Immature natural killer cell (primary cell): ENCODE data around the gene EXPH5. TPM values are rescaled to one million over a fixed set of nuclear protein-coding genes. Genes with fewer than 3 reads are reported as not detected.

Source experiments
- DNase-seq, 3 donors: peaks; one replicate each; pipeline ENCODE4 v3.0.0; 2022; ENCODE audit warnings: mixed read lengths in 1 of 3
- H3K27ac Mint-ChIP-seq, 6 donors: one replicate each; pipeline ENCODE4 v1.8.0; 2020; ENCODE audit warnings: mixed read lengths in 6 of 6, mild to moderate bottlenecking in 5 of 6, inconsistent platforms in 4 of 6, moderate library complexity in 3 of 6
- H3K27me3 Mint-ChIP-seq, 3 donors: one replicate each; pipeline ENCODE4 v1.8.0; 2020 to 2021; ENCODE audit warnings: low read depth in 3 of 3, mild to moderate bottlenecking in 3 of 3, mixed read lengths in 3 of 3, moderate library complexity in 3 of 3, inconsistent platforms in 1 of 3
- H3K36me3 Mint-ChIP-seq, 3 donors: one replicate each; pipeline ENCODE4 v1.8.0; 2020; ENCODE audit warnings: mixed read lengths in 3 of 3, inconsistent platforms in 2 of 3, mild to moderate bottlenecking in 2 of 3
- H3K4me1 Mint-ChIP-seq, 2 donors: one replicate each; pipeline ENCODE4 v1.8.0; 2020; ENCODE audit warnings: inconsistent platforms in 2 of 2, mild to moderate bottlenecking in 2 of 2, mixed read lengths in 2 of 2, moderate library complexity in 1 of 2
- H3K4me3 Mint-ChIP-seq, 5 donors: one replicate each; pipeline ENCODE4 v1.8.0; 2020; ENCODE audit warnings: mild to moderate bottlenecking in 5 of 5, mixed read lengths in 5 of 5, inconsistent platforms in 3 of 5, moderate library complexity in 3 of 5
- H3K9me3 Mint-ChIP-seq, 6 donors: one replicate each; pipeline ENCODE4 v1.8.0; 2020; ENCODE audit warnings: mild to moderate bottlenecking in 6 of 6, mixed read lengths in 6 of 6, inconsistent platforms in 4 of 6, moderate library complexity in 3 of 6
- polyA plus RNA-seq, 3 donors: library from polyadenylated mRNA; unstranded; fragments of 300-500 nt; fragmentation: Illumina TruSeq; gene quantifications; one replicate each; pipeline ENCODE4 v1.2.3, GENCODE V29; 2021

The EXPH5 gene
- polyA plus RNA-seq, 3 donors from 2014 or later: 1.0 to 2.6 (median 1.6) TPM

GRCh38 chr11:108501396-108501795, 92.2 kb downstream of the EXPH5 start:
- Mint-ChIP-seq H3K27me3 (peaks cover 5 to 10% (median 7%) of the 10 kb centered on the region in 3 donors), H3K4me3 (no peak overlapping the region), H3K36me3 (no peaks in the 10 kb centered on the region), H3K27ac (no peak overlapping the region), H3K4me1 (peaks cover 12 to 22% of the 10 kb centered on the region in 2 donors), H3K9me3 (no peaks in the 10 kb centered on the region)
- no peak for DNase-seq

DNA sequence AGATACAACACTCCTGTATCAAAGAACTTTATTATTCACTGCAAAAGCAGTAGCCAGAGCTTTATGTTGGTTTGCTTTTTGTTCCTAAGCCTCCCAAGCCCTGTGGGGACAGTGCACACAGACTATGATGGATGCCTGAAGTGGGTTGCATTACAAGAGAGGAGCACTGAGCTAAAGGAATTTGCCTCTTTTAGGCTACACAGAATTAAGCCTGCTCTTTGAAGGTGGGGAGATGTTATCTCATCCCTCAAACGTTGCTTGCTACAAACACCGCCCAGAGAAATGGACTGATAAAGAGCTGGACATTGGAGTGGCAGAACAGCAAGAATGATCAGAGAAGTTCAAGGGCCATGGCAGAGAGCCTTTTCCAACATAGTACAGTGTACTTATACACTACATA, 92.8 kb downstream of the EXPH5 start:
- Mint-ChIP-seq H3K27ac (peak overlapping the region in 1 of 6 donors; percentile 11), H3K36me3 (no peaks in the 10 kb centered on the region), H3K9me3 (no peaks in the 10 kb centered on the region), H3K27me3 (peaks cover 5 to 10% (median 7%) of the 10 kb centered on the region in 3 donors), H3K4me3 (peak overlapping the region in 2 of 5 donors; percentile 71 to 93), H3K4me1 (peaks cover 15 to 28% of the 10 kb centered on the region in 2 donors)
- no peak for DNase-seq

- Mint-ChIP-seq H3K4me1 (peaks cover 15 to 28% of the 10 kb centered on the region in 2 donors), H3K4me3 (peak overlapping the region in 3 of 5 donors; percentile 71 to 93 (median 91)), H3K36me3 (no peaks in the 10 kb centered on the region), H3K9me3 (no peaks in the 10 kb centered on the region), H3K27ac (peak overlapping the region in 2 of 6 donors; percentile 11 to 23), H3K27me3 (peaks cover 6 to 10% (median 7%) of the 10 kb centered on the region in 3 donors)
- no peak for DNase-seq
Measured at GRCh38 chr11:108500169-108500568, 93.4 kb downstream of the EXPH5 start.

- DNase-seq: no peak
- H3K4me3 Mint-ChIP-seq: peak overlapping the region; percentile 91 to 93 (median 91)
- no peaks in the 10 kb centered on the region for H3K9me3 Mint-ChIP-seq
- H3K4me1 Mint-ChIP-seq: peaks cover 15 to 32% of the 10 kb centered on the region in 2 donors
- peak overlapping the region; percentile 81 to 96 (median 88) for H3K27ac Mint-ChIP-seq
- no peaks in the 10 kb centered on the region for H3K36me3 Mint-ChIP-seq
- peaks cover 7 to 9% (median 7%) of the 10 kb centered on the region in 3 donors for H3K27me3 Mint-ChIP-seq
Measured at GRCh38 chr11:108498816-108499408, 94.7 kb downstream of the EXPH5 start.

DNA sequence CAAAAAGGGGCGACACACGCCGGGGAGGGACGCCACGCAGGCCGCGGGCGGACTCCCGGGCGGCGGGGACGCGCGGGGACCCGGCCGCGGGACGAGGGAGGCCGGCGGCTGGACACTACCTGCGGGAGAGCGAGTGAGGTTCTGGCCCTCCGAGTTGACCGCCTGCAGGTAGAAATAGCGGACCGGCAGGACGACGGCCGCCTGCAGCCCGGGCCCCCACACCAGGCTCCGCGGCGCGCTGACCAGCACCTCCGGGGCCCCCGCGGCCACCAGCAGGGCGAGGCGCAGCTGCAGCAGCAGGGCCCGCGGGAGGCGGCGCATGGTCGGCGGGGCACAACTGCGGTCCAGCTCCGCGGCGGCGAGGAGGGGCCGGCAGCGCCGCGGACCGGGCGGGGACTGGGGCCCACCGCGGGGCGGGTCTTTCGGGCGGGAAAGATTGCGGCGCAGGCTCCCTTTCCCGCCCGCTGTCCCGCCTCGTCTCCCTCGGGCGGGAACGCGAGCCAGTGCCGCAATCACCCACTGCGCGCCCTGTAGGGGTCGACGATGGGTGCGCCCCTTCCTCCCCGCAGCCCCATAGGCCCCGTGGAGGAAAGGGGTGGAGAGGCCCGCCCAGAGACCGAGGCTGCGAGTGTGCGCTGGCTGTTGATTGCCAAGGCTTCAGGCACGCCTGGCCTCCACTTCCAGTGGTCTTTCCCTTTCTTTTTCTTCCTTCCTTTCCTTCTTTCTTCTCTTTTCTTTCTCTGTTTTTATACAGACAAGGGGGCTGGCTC, 95.3 kb downstream of the EXPH5 start, which contains the start of gene POGLUT3:
Gene POGLUT3 (minus strand): TSS at position 339 of the 770 bp plus-strand sequence. CDS start 18 bp downstream, at position 321.
- Mint-ChIP-seq H3K27ac (peak within 1 kb of the TSS; percentile 98 to 100 (median 99)), H3K36me3 (no peaks in the 10 kb centered on the region), H3K4me3 (peak within 1 kb of the TSS; percentile 98 to 100 (median 99)), H3K4me1 (peaks cover 15 to 33% of the 10 kb centered on the region in 2 donors), H3K9me3 (no peaks in the 10 kb centered on the region), H3K27me3 (peaks cover 7 to 8% (median 7%) of the 10 kb centered on the region in 3 donors)
- peak; percentile 61 to 66 (median 61) for DNase-seq

GRCh38 chr11:108497317-108498045, 96.1 kb downstream of the EXPH5 start:
- peaks cover 7 to 8% (median 7%) of the 10 kb centered on the region in 3 donors for H3K27me3 Mint-ChIP-seq
- peak overlapping the region; percentile 98 to 100 (median 99) for H3K27ac Mint-ChIP-seq
- no peaks in the 10 kb centered on the region for H3K36me3 Mint-ChIP-seq
- no peaks in the 10 kb centered on the region for H3K9me3 Mint-ChIP-seq
- H3K4me1 Mint-ChIP-seq: peaks cover 15 to 33% of the 10 kb centered on the region in 2 donors
- H3K4me3 Mint-ChIP-seq: peak overlapping the region; percentile 98 to 100 (median 99)
- DNase-seq: peak; percentile 67 to 76 (median 75)

DNA sequence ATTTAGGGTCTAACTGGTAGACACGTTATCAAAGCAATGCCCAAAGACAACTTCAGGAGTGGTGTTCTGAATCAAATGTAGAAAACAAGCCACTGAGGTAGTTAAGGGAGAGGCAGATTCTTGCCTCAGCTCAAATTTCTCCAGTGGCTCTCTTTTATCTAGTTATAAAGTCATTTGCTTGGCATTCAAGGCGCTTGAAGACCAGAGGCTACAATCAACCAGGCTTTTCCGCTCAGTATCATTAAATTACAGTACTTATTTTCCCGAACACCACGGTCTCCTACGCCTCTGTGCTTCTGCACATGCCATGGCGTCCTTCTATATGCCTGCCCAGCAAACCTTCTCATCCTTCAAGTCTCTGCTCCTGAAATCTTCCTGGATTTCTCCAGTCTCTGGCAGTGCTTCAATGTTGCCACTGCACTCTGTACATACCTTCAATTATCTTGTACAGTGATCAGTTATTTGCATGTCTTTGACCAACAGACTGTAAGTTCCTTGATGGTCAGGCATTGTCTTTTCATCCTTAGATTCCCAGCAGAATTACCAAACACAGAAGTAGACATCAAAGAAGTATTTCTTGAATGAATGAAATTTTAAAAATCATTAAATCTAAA, 96.8 kb downstream of the EXPH5 start:
- H3K36me3 Mint-ChIP-seq: peaks cover 0 to 3% (median 0%) of the 10 kb centered on the region in 3 donors

DNA sequence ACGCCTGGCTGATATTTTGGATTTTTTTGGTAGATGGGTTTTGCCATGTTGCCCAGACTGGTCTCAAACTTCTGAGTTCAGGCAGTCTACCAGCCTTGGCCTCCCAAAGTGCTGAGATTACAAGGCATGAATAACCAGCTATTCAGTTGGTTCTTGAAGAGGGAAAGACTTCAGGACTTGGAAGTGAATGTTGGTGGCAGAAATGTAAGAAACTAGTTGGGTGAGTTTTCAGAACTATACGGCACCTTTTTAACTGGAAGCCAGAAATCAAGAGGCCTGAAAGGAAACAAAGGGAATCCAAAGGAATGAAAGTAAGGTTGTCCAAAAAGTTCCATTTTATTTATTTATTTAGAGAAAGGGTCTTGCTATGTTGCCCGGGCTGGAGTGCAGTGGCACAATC, 98.2 kb downstream of the EXPH5 start:
- H3K4me1 Mint-ChIP-seq: peaks cover 15 to 33% of the 10 kb centered on the region in 2 donors
- peaks cover 5 to 8% (median 7%) of the 10 kb centered on the region in 3 donors for H3K27me3 Mint-ChIP-seq

More for the DNA sequence above, 96.8 kb downstream of the EXPH5 start:
- Mint-ChIP-seq H3K4me1 (peaks cover 15 to 33% of the 10 kb centered on the region in 2 donors), H3K9me3 (no peaks in the 10 kb centered on the region), H3K4me3 (peak overlapping the region; percentile 98 to 100 (median 99)), H3K27me3 (peaks cover 5 to 8% (median 7%) of the 10 kb centered on the region in 3 donors), H3K27ac (peak overlapping the region; percentile 98 to 100 (median 99))
- no peak for DNase-seq

DNA sequence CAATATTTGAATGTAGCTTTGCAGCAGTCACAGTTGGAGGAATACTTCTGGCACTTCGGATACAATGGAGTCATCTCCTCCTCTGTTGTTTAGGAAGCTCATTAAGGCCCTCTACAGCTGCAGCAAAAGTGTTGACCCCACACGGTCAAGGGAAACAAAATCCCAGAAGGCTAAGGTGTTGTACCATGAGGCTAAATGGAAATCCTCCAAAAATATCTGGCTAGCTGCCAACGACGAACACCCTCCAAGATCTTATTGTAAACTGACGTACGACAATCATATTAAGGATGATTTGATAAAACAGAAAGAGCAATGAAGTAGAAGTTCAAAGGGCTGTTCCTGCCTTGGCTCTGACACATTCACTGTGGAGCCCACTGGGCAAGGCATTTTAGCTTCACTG, 99.4 kb downstream of the EXPH5 start:
- Mint-ChIP-seq H3K4me3 (no peak overlapping the region), H3K36me3 (peaks cover 3 to 7% (median 6%) of the 10 kb centered on the region in 3 donors)
- no peak for DNase-seq

More for the DNA sequence above, 98.2 kb downstream of the EXPH5 start:
- no peak for DNase-seq
- Mint-ChIP-seq H3K9me3 (no peaks in the 10 kb centered on the region), H3K36me3 (peaks cover 0 to 4% (median 3%) of the 10 kb centered on the region in 3 donors), H3K4me3 (no peak overlapping the region), H3K27ac (peak overlapping the region; percentile 24 to 99 (median 44))

GRCh38 chr11:108491936-108492335, 101.6 kb downstream of the EXPH5 start:
- Mint-ChIP-seq H3K36me3 (peaks cover 13 to 20% (median 18%) of the 10 kb centered on the region in 3 donors), H3K27ac (no peak overlapping the region), H3K4me1 (peaks cover 5 to 17% of the 10 kb centered on the region in 2 donors), H3K4me3 (no peak overlapping the region), H3K27me3 (peaks cover 0 to 6% (median 3%) of the 10 kb centered on the region in 3 donors), H3K9me3 (no peaks in the 10 kb centered on the region)
- DNase-seq: no peak

More for the DNA sequence above, 99.4 kb downstream of the EXPH5 start:
- H3K4me1 Mint-ChIP-seq: peaks cover 13 to 27% of the 10 kb centered on the region in 2 donors
- peak overlapping the region in 4 of 6 donors; percentile 16 to 55 (median 34) for H3K27ac Mint-ChIP-seq
- H3K27me3 Mint-ChIP-seq: peaks cover 5 to 7% (median 5%) of the 10 kb centered on the region in 3 donors
- no peaks in the 10 kb centered on the region for H3K9me3 Mint-ChIP-seq

GRCh38 chr11:108486828-108487227, 106.7 kb downstream of the EXPH5 start:
- no peak overlapping the region for H3K27ac Mint-ChIP-seq
- no peak overlapping the region for H3K4me3 Mint-ChIP-seq
- peaks cover 34 to 50% (median 47%) of the 10 kb centered on the region in 3 donors for H3K36me3 Mint-ChIP-seq

GRCh38 chr11:108486331-108486730, 107.2 kb downstream of the EXPH5 start:
- DNase-seq: no peak
- Mint-ChIP-seq H3K4me1 (no peaks in the 10 kb centered on the region), H3K27me3 (peaks cover 0 to 4% (median 2%) of the 10 kb centered on the region in 3 donors), H3K36me3 (peaks cover 37 to 53% (median 52%) of the 10 kb centered on the region in 3 donors), H3K9me3 (no peaks in the 10 kb centered on the region), H3K27ac (peak overlapping the region in 1 of 6 donors; percentile 35), H3K4me3 (no peak overlapping the region)

More at GRCh38 chr11:108486828-108487227, 106.7 kb downstream of the EXPH5 start:
- no peaks in the 10 kb centered on the region for H3K4me1 Mint-ChIP-seq
- H3K27me3 Mint-ChIP-seq: peaks cover 0 to 4% (median 2%) of the 10 kb centered on the region in 3 donors
- DNase-seq: no peak
- no peaks in the 10 kb centered on the region for H3K9me3 Mint-ChIP-seq

DNA sequence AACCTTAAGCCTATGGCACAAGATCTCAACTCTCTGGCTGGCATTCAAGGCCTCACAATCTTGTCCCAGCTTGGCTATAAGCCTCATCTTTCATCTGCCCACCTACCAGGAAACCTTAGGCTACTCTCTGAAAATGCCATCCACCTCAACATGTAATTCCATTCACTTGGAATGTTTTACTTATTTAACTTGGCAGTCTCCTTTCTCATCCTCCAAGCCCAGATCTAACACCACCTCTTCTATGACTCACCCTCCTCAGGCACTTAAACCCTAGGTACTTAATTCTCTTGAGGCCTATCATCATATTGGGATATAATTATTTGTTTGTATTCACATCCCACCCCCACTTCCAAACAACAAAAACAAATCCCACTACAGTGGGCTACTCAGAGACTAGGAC, 110.4 kb downstream of the EXPH5 start:
- peaks cover 31 to 49% (median 39%) of the 10 kb centered on the region in 3 donors for H3K36me3 Mint-ChIP-seq
- no peak overlapping the region for H3K27ac Mint-ChIP-seq
- no peak for DNase-seq
- H3K27me3 Mint-ChIP-seq: peaks cover 0 to under 1% (median 0%) of the 10 kb centered on the region in 3 donors
- H3K9me3 Mint-ChIP-seq: no peaks in the 10 kb centered on the region
- H3K4me3 Mint-ChIP-seq: no peak overlapping the region
- no peaks in the 10 kb centered on the region for H3K4me1 Mint-ChIP-seq
